ENCODE data around the gene RAN. TPM values are rescaled to one million over a fixed set of nuclear protein-coding genes. Genes with fewer than 3 reads are reported as not detected.
"Not testable (repeated sequence)": the region's sequence is repeated elsewhere in the genome, so short reads cannot be mapped to it uniquely, and the experiment has no call there.

The RAN gene
- total RNA-seq, 1 donor: 614 TPM

GRCh38 chr12:130881548-130881947 lies 9.7 kb downstream of the RAN start:
- DNase-seq (ENCODE audit: low read depth): no peak
- H3K4me3 ChIP-seq (ENCODE audit: low read depth, low read length): no peak overlapping the region
- TF ChIP-seq, protein P1, sequence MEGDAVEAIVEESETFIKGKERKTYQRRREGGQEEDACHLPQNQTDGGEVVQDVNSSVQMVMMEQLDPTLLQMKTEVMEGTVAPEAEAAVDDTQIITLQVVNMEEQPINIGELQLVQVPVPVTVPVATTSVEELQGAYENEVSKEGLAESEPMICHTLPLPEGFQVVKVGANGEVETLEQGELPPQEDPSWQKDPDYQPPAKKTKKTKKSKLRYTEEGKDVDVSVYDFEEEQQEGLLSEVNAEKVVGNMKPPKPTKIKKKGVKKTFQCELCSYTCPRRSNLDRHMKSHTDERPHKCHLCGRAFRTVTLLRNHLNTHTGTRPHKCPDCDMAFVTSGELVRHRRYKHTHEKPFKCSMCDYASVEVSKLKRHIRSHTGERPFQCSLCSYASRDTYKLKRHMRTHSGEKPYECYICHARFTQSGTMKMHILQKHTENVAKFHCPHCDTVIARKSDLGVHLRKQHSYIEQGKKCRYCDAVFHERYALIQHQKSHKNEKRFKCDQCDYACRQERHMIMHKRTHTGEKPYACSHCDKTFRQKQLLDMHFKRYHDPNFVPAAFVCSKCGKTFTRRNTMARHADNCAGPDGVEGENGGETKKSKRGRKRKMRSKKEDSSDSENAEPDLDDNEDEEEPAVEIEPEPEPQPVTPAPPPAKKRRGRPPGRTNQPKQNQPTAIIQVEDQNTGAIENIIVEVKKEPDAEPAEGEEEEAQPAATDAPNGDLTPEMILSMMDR (IDR thresholded peaks at IDR 0.05; ENCODE audit: insufficient read depth, low read depth, low read length): no peak

DNA sequence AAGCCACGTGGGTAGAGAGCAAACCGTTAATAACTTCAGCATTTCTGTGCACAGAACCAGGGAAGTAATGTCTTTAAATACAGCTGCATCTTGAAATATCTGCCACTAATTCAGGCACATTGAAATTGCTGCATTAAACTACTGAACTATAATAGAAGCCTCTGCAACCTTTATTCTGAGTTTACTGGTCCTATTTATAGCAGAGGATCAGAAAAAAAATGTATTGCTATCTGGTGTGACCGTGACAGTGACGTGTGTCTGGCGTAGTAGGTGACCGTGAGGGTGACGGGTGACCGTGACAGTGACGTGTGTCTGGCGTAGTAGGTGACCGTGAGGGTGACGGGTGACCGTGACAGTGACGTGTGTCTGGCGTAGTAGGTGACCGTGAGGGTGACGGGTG lies 15.3 kb downstream of the RAN start:
- not testable (repeated sequence) for DNase-seq (ENCODE audit: low read depth); H3K4me3 ChIP-seq (ENCODE audit: low read depth, low read length)

- no peak overlapping the region for H3K4me3 ChIP-seq (ENCODE audit: low read depth, low read length)
- DNase-seq (ENCODE audit: low read depth): no peak
- TF ChIP-seq, protein P1 (IDR thresholded peaks at IDR 0.05; ENCODE audit: insufficient read depth, low read depth, low read length): no peak
Observed at GRCh38 chr12:130904064-130904463, 32.2 kb downstream of the RAN start.

DNA sequence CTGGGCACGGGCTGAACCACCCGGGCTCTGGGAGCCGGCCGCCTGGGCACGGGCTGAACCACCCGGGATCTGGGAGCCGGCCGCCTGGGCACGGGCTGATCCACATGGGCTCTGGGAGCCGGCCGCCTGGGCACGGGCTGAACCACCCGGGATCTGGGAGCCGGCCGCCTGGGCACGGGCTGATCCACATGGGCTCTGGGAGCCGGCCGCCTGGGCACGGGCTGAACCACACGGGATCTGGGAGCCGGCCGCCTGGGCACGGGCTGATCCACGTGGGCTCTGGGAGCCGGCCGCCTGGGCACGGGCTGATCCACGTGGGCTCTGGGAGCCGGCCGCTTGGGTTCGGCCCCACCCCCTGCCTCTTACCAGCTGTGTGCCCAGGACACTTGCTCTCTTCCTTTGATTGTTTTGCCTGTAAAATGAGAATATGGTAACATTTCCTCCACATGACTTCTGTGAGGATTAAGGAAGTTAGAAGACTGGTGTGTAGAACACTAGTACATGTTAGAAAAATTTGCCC lies 33.1 kb downstream of the RAN start:
- not testable (repeated sequence) for H3K4me3 ChIP-seq (ENCODE audit: low read depth, low read length); DNase-seq (ENCODE audit: low read depth)

GRCh38 chr12:130909111-130909510 lies 37.2 kb downstream of the RAN start:
- TF ChIP-seq, protein P1 (IDR thresholded peaks at IDR 0.05; ENCODE audit: insufficient read depth, low read depth, low read length): no peak
- H3K4me3 ChIP-seq (ENCODE audit: low read depth, low read length): no peak overlapping the region
- no peak for DNase-seq (ENCODE audit: low read depth)

- H3K4me3 ChIP-seq (ENCODE audit: low read depth, low read length): no peak overlapping the region
- TF ChIP-seq, protein P1 (IDR thresholded peaks at IDR 0.05; ENCODE audit: insufficient read depth, low read depth, low read length): no peak
Observed at GRCh38 chr12:130911193-130911592, 39.3 kb downstream of the RAN start.

DNA sequence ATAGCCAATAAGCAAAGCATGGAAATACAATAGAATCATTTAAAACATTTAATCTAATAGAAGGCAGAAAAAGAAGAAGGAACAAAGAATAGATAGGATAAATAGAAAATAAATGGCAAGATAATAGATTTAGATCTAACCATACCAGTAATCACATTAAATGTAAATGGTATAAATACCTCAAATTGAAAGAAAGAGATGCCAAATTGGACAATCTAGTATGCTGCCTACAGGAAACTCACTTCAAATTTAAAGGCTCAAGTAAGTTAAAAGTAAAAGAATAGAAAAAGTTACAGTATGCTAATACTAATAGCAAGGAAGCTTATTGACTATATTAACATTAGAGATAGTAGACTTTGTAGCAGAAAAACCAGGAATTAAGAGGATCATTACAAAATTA lies 40.1 kb downstream of the RAN start:
- TF ChIP-seq, protein P1 (IDR thresholded peaks at IDR 0.05; ENCODE audit: insufficient read depth, low read depth, low read length): no peak
- no peak overlapping the region for H3K4me3 ChIP-seq (ENCODE audit: low read depth, low read length)

More at GRCh38 chr12:130911193-130911592, 39.3 kb downstream of the RAN start:
- DNase-seq (ENCODE audit: low read depth): no peak

DNA sequence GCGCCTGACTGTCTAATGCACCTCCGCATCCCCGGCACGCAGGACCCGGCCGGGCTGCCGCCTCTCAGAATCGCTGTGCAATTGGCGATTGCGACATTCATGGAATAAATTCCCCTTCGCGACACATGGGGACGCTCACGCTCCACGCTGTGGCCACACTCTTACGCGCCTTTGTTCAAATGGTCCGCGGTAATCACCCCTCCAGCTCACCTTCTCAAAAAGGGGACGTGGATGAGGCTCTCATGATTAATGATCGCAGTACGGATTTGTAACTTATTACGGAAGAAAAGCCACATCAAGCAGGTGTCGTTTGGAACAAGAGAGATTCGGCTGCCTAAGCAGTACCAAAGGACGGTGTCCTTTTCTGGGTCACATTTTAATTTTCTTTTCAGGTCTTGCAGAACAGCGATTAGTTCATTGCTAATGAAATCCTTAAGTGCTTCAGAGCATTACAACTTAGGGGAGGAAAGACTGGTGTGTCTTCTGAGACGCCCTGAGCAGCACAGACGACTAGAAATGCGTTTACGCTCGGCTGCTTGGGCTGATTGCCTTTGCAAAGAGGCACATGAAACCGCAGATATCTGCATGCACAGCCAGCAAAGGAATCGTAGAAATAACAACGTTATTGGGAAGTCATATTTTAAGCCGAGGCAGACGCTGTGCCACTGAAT lies 44.5 kb downstream of the RAN start:
- DNase-seq (ENCODE audit: low read depth): peak; percentile 61
- TF ChIP-seq, protein P1 (IDR thresholded peaks at IDR 0.05; ENCODE audit: insufficient read depth, low read depth, low read length): peak; percentile 93
- H3K4me3 ChIP-seq (ENCODE audit: low read depth, low read length): no peak overlapping the region

More for the DNA sequence above, 40.1 kb downstream of the RAN start:
- DNase-seq (ENCODE audit: low read depth): no peak
